Muscle layer of duodenum (tissue), 2 donors: ENCODE measurements around the gene TNFAIP3.

Experiments used
- H3K27ac ChIP-seq: one replicate; pipeline ENCODE4 v1.7.0; 2013; ENCODE audit warnings: mild to moderate bottlenecking, low read length
- H3K27me3 ChIP-seq: one replicate; pipeline ENCODE4 v1.7.0; 2013; ENCODE audit warnings: low read depth, mild to moderate bottlenecking, control low read depth, low read length
- H3K36me3 ChIP-seq, 2 donors: one replicate each; pipeline ENCODE4 v1.7.0; 2013; ENCODE audit warnings: low read length in 2 of 2, control low read depth in 1 of 2, mild to moderate bottlenecking in 1 of 2; ENCODE audit not compliant: insufficient read depth in 2 of 2, control insufficient read depth in 1 of 2
- H3K4me1 ChIP-seq, 2 donors: one replicate each; pipeline ENCODE4 v1.7.0; 2013; ENCODE audit warnings: low read length in 2 of 2, mild to moderate bottlenecking in 2 of 2, control low read depth in 1 of 2, moderate library complexity in 1 of 2; ENCODE audit not compliant: insufficient read depth in 2 of 2, control insufficient read depth in 1 of 2
- H3K4me3 ChIP-seq, 2 donors: one replicate each; pipeline ENCODE4 v1.7.0; 2013; ENCODE audit warnings: low read length in 2 of 2, low read depth in 1 of 2, mild to moderate bottlenecking in 1 of 2
- H3K9me3 ChIP-seq, 2 donors: one replicate each; pipeline ENCODE4 v1.7.0; 2013; ENCODE audit warnings: low read length in 2 of 2, control low read depth in 1 of 2, mild to moderate bottlenecking in 1 of 2; ENCODE audit not compliant: control insufficient read depth in 1 of 2
- donor health status: healthy.

TNFAIP3 gene

GRCh38 chr6:137917551-137918325 lies 50.7 kb downstream of the TNFAIP3 start:
- Histone ChIP-seq H3K27me3 (no peaks in the 10 kb centered on the region), H3K27ac (no peak overlapping the region), H3K36me3 (no peaks in the 10 kb centered on the region), H3K4me3 (no peak overlapping the region), H3K4me1 (no peaks in the 10 kb centered on the region), H3K9me3 (peaks cover 0 to 3% of the 10 kb centered on the region in 2 donors)

DNA sequence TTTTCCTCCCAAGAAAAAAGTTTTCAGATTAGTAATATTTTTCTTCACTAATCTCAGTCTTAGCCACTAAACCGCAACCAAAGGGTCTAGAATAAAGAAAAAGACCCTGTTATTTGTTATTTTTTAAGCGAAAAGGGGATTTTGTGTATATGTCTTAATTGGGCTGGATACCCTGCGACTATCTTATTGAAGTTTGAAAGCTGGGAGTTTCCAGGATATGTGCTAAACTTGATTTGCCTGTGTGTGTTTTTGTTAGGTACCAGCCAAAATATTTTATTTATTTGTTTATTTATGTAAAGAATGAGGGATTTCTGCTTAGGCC lies 52.4 kb downstream of the TNFAIP3 start:
- no peaks in the 10 kb centered on the region for H3K27me3 ChIP-seq
- H3K4me1 ChIP-seq: no peaks in the 10 kb centered on the region
- no peaks in the 10 kb centered on the region for H3K36me3 ChIP-seq
- H3K27ac ChIP-seq: no peak overlapping the region
- H3K9me3 ChIP-seq: no peaks in the 10 kb centered on the region
- no peak overlapping the region for H3K4me3 ChIP-seq

DNA sequence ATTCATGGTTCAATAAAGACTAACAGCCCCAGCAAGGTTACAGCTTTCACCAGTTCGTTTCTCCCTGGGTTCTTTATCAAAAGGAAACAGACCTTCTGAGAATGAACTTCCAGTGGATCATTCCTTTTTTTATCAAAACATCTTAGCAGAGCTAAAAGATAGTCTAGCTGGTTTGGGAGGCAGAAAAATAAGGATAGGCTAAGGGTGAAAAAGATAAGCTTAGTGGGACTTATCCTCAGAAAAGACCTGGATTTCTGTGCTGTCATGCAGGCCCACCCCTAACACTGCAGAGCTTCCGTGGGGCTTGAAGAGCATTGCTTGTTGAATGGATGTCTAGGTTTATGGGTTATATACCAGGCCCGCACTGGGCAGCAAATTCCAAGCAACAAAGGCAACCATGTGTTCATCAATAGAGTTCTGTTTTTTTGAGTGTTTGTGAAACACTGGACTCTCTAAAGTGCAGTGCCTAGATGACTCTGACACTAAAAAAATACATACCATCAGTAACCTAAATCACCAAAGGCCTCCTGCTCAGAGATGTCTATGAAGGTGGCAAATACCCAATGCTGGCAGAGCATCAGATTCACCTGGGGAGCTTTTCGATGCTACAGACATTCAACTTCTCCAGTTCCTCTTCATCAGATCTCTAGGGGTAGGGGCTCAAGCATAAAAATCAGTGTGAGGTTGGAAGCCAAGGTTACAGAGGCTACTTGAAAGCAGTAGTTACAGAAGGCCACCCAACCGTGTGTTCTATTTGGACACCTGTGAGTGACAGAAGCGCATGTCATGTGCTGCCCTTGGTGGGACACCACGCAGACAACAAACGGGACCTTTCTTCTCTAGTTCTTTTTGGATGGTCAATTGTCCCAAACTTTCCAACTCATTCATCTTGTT lies 53.0 kb downstream of the TNFAIP3 start:
- Histone ChIP-seq H3K27ac (no peak overlapping the region), H3K4me3 (no peak overlapping the region), H3K27me3 (no peaks in the 10 kb centered on the region)

GRCh38 chr6:137921823-137922222 lies 54.8 kb downstream of the TNFAIP3 start:
- Histone ChIP-seq H3K4me1 (peaks cover 0 to 6% of the 10 kb centered on the region in 2 donors), H3K9me3 (no peaks in the 10 kb centered on the region), H3K4me3 (no peak overlapping the region), H3K27ac (no peak overlapping the region), H3K27me3 (no peaks in the 10 kb centered on the region), H3K36me3 (no peaks in the 10 kb centered on the region)

More for the DNA sequence above, 53.0 kb downstream of the TNFAIP3 start:
- H3K36me3 ChIP-seq: no peaks in the 10 kb centered on the region
- H3K9me3 ChIP-seq: no peaks in the 10 kb centered on the region
- no peaks in the 10 kb centered on the region for H3K4me1 ChIP-seq

DNA sequence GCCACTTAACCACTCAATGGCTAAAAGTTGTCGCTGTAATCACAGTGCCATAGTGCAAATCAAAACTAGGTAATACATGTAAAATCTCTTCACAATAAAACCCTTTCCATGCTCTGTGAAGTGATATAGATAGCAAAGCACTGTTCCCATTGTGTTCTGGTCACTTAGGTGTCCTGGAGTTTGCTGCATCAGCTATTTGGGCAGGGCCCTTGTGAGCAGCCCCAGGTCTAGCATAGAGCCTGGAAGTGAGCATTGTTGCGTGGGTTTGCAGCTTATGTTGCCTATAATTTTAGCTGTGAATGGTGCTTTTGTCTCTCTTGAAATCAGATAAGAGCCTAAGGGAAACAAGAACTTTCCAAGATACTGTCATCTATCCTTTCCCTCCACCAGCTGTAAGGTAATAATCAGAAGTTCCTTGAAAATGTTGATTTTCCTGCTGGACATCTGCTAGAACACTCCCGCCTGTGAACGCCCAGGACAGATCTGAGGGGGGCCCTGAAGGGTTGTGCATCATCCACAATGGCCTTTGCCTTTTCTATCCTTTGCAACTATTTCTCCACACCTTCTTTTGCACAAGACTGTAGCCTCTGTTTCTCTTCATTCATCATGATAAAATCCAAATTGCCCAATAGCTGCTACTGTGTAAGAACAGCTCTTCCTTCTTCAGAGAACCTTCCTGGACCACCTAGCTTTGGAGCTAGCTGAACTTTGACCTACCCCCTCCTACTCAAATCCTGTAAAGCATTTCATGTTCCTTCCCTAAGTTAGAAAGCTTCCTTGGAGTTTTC lies 57.0 kb downstream of the TNFAIP3 start:
- H3K27ac ChIP-seq: no peak overlapping the region
- peaks cover 0 to 10% of the 10 kb centered on the region in 2 donors for H3K4me1 ChIP-seq
- H3K36me3 ChIP-seq: no peaks in the 10 kb centered on the region
- no peaks in the 10 kb centered on the region for H3K9me3 ChIP-seq
- no peak overlapping the region for H3K4me3 ChIP-seq
- no peaks in the 10 kb centered on the region for H3K27me3 ChIP-seq

- H3K4me3 ChIP-seq: no peak overlapping the region
- no peak overlapping the region for H3K27ac ChIP-seq
- H3K27me3 ChIP-seq: no peaks in the 10 kb centered on the region
- peaks cover 0 to 10% of the 10 kb centered on the region in 2 donors for H3K4me1 ChIP-seq
- H3K36me3 ChIP-seq: no peaks in the 10 kb centered on the region
- H3K9me3 ChIP-seq: no peaks in the 10 kb centered on the region
Observed at GRCh38 chr6:137925141-137925698, 58.2 kb downstream of the TNFAIP3 start.

DNA sequence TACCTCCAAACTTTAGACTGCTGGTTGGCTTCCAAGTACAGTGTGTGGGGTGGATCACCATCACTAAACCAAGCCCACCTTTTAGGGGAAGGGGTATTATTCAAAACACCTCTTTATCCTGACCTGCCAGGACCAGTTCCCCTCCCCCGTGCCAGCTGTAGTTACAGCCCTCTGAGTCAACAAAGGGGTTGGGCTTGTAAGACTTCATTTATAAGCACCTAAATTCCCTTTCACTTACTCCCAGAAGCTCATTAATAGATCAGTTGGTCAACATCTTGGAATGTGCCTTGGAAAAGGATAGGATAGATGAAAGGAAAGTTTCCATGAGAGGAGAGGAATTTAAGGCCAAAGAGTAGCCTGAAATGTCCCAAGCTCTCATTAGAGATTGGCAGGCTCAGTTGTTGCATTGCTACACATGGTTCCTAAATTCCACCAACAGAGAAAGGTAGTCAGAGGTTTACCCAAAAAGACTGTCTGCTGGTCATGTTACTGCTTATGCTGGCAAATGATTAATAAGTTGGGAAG lies 59.2 kb downstream of the TNFAIP3 start:
- Histone ChIP-seq H3K27ac (no peak overlapping the region), H3K4me3 (no peak overlapping the region)

GRCh38 chr6:137926985-137927384 lies 59.9 kb downstream of the TNFAIP3 start:
- no peak overlapping the region for H3K27ac ChIP-seq
- H3K36me3 ChIP-seq: no peaks in the 10 kb centered on the region
- peaks cover 0 to 10% of the 10 kb centered on the region in 2 donors for H3K4me1 ChIP-seq
- H3K9me3 ChIP-seq: no peaks in the 10 kb centered on the region
- H3K27me3 ChIP-seq: no peaks in the 10 kb centered on the region
- no peak overlapping the region for H3K4me3 ChIP-seq

More for the DNA sequence above, 59.2 kb downstream of the TNFAIP3 start:
- Histone ChIP-seq H3K4me1 (peaks cover 0 to 10% of the 10 kb centered on the region in 2 donors), H3K36me3 (no peaks in the 10 kb centered on the region), H3K27me3 (no peaks in the 10 kb centered on the region), H3K9me3 (no peaks in the 10 kb centered on the region)

- Histone ChIP-seq H3K27me3 (no peaks in the 10 kb centered on the region), H3K4me1 (peaks cover 0 to 10% of the 10 kb centered on the region in 2 donors), H3K4me3 (no peak overlapping the region), H3K36me3 (no peaks in the 10 kb centered on the region), H3K27ac (no peak overlapping the region), H3K9me3 (no peaks in the 10 kb centered on the region)
Observed at GRCh38 chr6:137927777-137928218, 60.7 kb downstream of the TNFAIP3 start.

DNA sequence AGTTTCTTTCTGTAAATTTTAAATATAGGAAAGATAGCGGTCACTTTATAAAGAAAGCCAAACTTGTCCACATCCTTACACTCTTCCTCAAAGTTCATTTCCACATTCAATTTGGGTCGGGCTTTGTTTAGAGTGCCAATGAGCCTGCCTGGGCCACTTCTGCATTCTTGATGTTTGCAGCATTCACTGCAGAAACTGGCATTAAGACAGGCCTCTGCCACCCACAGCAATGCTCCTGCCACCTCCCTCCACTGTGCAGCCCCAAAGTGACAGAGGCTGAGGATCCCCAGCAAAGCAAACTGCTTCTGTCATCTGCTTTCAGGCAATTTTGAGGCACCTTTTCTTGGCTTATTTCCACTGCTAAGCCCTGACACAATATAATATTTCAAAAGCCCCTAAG lies 61.2 kb downstream of the TNFAIP3 start:
- Histone ChIP-seq H3K9me3 (no peaks in the 10 kb centered on the region), H3K27me3 (no peaks in the 10 kb centered on the region), H3K36me3 (no peaks in the 10 kb centered on the region), H3K4me3 (no peak overlapping the region), H3K4me1 (peaks cover 0 to 10% of the 10 kb centered on the region in 2 donors), H3K27ac (no peak overlapping the region)
